H9 (cell line): Measurements from ENCODE around the gene NTNG2. TPM values are rescaled to one million over a fixed set of nuclear protein-coding genes. Genes with fewer than 3 reads are reported as not detected.

Experiments
- DNase-seq: peaks from one replicate; pipeline ENCODE4 v3.0.0-alpha.2; 2017
- H2AFZ ChIP-seq: one replicate; pipeline ENCODE4 v1.6.1; 2013; ENCODE audit warnings: mild to moderate bottlenecking, low read length, control low read depth, moderate library complexity
- H2AK5ac ChIP-seq: 2 replicates; pipeline ENCODE4 v1.6.1; 2013; ENCODE audit warnings: low read length, control low read depth, mixed read lengths; ENCODE audit not compliant: insufficient read length
- H2BK120ac ChIP-seq: one replicate; pipeline ENCODE4 v1.6.1; 2013; ENCODE audit warnings: low read depth, mild to moderate bottlenecking, low read length, control low read depth, inconsistent platforms; ENCODE audit not compliant: poor library complexity, severe bottlenecking
- H2BK12ac ChIP-seq: 2 replicates; pipeline ENCODE4 v1.6.1; 2013; ENCODE audit warnings: low read length, control low read depth, mixed read lengths, low read depth; ENCODE audit not compliant: insufficient read length
- H2BK15ac ChIP-seq: 2 replicates; pipeline ENCODE4 v1.6.1; 2013; ENCODE audit warnings: low read depth, low read length, control low read depth
- H2BK20ac ChIP-seq: one replicate; pipeline ENCODE4 v1.6.1; 2013; ENCODE audit warnings: low read depth, mild to moderate bottlenecking, low read length, control low read depth, inconsistent platforms; ENCODE audit not compliant: poor library complexity, severe bottlenecking
- H2BK5ac ChIP-seq: 2 replicates; pipeline ENCODE4 v1.6.1; 2013; ENCODE audit warnings: low read length, control low read depth, mixed read lengths; ENCODE audit not compliant: insufficient read length
- H3K14ac ChIP-seq: 2 replicates; pipeline ENCODE4 v1.6.1; 2013; ENCODE audit warnings: low read length, control low read depth; ENCODE audit not compliant: insufficient read depth
- H3K18ac ChIP-seq: 2 replicates; pipeline ENCODE4 v1.6.1; 2013; ENCODE audit warnings: low read depth, mild to moderate bottlenecking, mixed read lengths, low read length, control low read depth; ENCODE audit not compliant: insufficient read length
- H3K23ac ChIP-seq: 2 replicates; pipeline ENCODE4 v1.6.1; 2013; ENCODE audit warnings: low read length, control low read depth, mixed read lengths, low read depth; ENCODE audit not compliant: insufficient read length
- H3K23me2 ChIP-seq: 2 replicates; pipeline ENCODE4 v1.6.1; 2013; ENCODE audit warnings: low read depth, mild to moderate bottlenecking, mixed read lengths, low read length, control low read depth; ENCODE audit not compliant: insufficient read length, poor library complexity, severe bottlenecking
- H3K27ac ChIP-seq: 2 replicates; pipeline ENCODE4 v1.5.1; 2013; ENCODE audit warnings: low read length, control low read depth, mixed read lengths, low read depth; ENCODE audit not compliant: insufficient read length
- H3K27me3 ChIP-seq: 2 replicates; pipeline ENCODE4 v1.6.1; 2013; ENCODE audit warnings: low read length, control low read depth, inconsistent platforms; ENCODE audit not compliant: insufficient read depth
- H3K4ac ChIP-seq: 2 replicates; pipeline ENCODE4 v1.6.1; 2013; ENCODE audit warnings: low read depth, mild to moderate bottlenecking, control low read depth, inconsistent platforms, low read length, moderate library complexity
- H3K4me1 ChIP-seq: 2 replicates; pipeline ENCODE4 v1.6.1; 2013; ENCODE audit warnings: low read length, control low read depth, inconsistent platforms; ENCODE audit not compliant: insufficient read depth
- H3K4me2 ChIP-seq: 2 replicates; pipeline ENCODE4 v1.6.1; 2013; ENCODE audit warnings: low read length, control low read depth, mixed read lengths; ENCODE audit not compliant: insufficient read length, insufficient read depth
- H3K56ac ChIP-seq: 2 replicates; pipeline ENCODE4 v1.6.1; 2013; ENCODE audit warnings: low read depth, mild to moderate bottlenecking, mixed read lengths, low read length, control low read depth; ENCODE audit not compliant: insufficient read length
- H3K79me1 ChIP-seq: 2 replicates; pipeline ENCODE4 v1.6.1; 2013; ENCODE audit warnings: low read depth, mild to moderate bottlenecking, moderate library complexity, low read length, control low read depth, inconsistent platforms; ENCODE audit not compliant: insufficient read depth, poor library complexity, severe bottlenecking
- H3K79me2 ChIP-seq: 2 replicates; pipeline ENCODE4 v1.6.1; 2013; ENCODE audit warnings: low read length, control low read depth, inconsistent platforms; ENCODE audit not compliant: insufficient read depth
- H3K9ac ChIP-seq: 2 replicates; pipeline ENCODE4 v1.6.1; 2013; ENCODE audit warnings: low read length, control low read depth, mixed read lengths; ENCODE audit not compliant: insufficient read length; ENCODE audit errors: extremely low read depth
- H3K9me3 ChIP-seq: one replicate; pipeline ENCODE4 v1.6.1; 2013; ENCODE audit warnings: low read depth, low read length, inconsistent platforms; ENCODE audit not compliant: control insufficient read depth
- H3T11ph ChIP-seq: one replicate; pipeline ENCODE4 v1.6.1; 2013; ENCODE audit warnings: mild to moderate bottlenecking, low read length, control low read depth, inconsistent platforms
- H4K20me1 ChIP-seq: one replicate; pipeline ENCODE4 v1.6.1; 2013; ENCODE audit not compliant: control insufficient read depth, insufficient read length, insufficient read depth
- H4K5ac ChIP-seq: 2 replicates; pipeline ENCODE4 v1.6.1; 2013; ENCODE audit warnings: low read depth, mild to moderate bottlenecking, mixed read lengths, low read length, control low read depth; ENCODE audit not compliant: insufficient read length
- H4K8ac ChIP-seq: replicated peaks from 2 replicates; pipeline ENCODE4 v1.6.1; 2013; ENCODE audit warnings: low read length, control low read depth, mixed read lengths, low read depth; ENCODE audit not compliant: insufficient read length
- H4K91ac ChIP-seq: 2 replicates; pipeline ENCODE4 v1.6.1; 2013; ENCODE audit warnings: low read depth, mild to moderate bottlenecking, moderate library complexity, mixed read lengths, low read length, control low read depth; ENCODE audit not compliant: insufficient read length
- H3K27ac Mint-ChIP-seq, 3 experiments: 2 replicates in 2 of 3; 3 replicates in 1 of 3; pipeline ENCODE4 v1.8.0; 2020 to 2021; ENCODE audit warnings: mixed read lengths in 3 of 3, mild to moderate bottlenecking in 1 of 3, moderate library complexity in 1 of 3
- H3K27me3 Mint-ChIP-seq: 2 replicates; pipeline ENCODE4 v1.8.0; 2021; ENCODE audit warnings: low read depth, mild to moderate bottlenecking, moderate library complexity, mixed read lengths
- H3K36me3 Mint-ChIP-seq, 3 experiments: 2 replicates in 2 of 3; 3 replicates in 1 of 3; pipeline ENCODE4 v1.8.0; 2020 to 2021; ENCODE audit warnings: low read depth in 3 of 3, mixed read lengths in 3 of 3; ENCODE audit not compliant: insufficient read depth in 1 of 3
- H3K4me1 Mint-ChIP-seq, 2 experiments: 2 replicates each; pipeline ENCODE4 v1.8.0; 2020; ENCODE audit warnings: mixed read lengths in 2 of 2
- H3K4me3 Mint-ChIP-seq, 2 experiments: 2 replicates in 1 of 2; 3 replicates in 1 of 2; pipeline ENCODE4 v1.8.0; 2020 to 2021; ENCODE audit warnings: mild to moderate bottlenecking in 2 of 2, mixed read lengths in 2 of 2, moderate library complexity in 1 of 2
- H3K9me3 Mint-ChIP-seq, 2 experiments: 2 replicates in 1 of 2; 3 replicates in 1 of 2; pipeline ENCODE4 v1.8.0; 2020; ENCODE audit warnings: mild to moderate bottlenecking in 2 of 2, mixed read lengths in 2 of 2, moderate library complexity in 1 of 2
- CTCF ChIP-seq: fragments of 200-600 bp; sonication (generic); conservative IDR thresholded peaks from 3 replicates; pipeline ENCODE4 v1.8.0; 2021; ENCODE audit warnings: antibody characterized with exemption, mild to moderate bottlenecking
- WGBS: extraction: QIAGEN DNeasy Blood & Tissue Kit; methylation state at CpG from one replicate; pipeline ENCODE4 v1.1.7; 2013; ENCODE audit warnings: missing lambda C conversion rate, low lambda C conversion rate, mixed read lengths; ENCODE audit not compliant: insufficient read length; ENCODE audit errors: extremely low coverage; 5-methylcytosine and 5-hydroxymethylcytosine counted together
- total RNA-seq: library from RNA; stranded (reverse); gene quantifications from 2 replicates; pipeline ENCODE4 v1.2.1, GENCODE V29; 2021

Gene NTNG2
- total RNA-seq, 1 experiment from 2014 or later, result 0.52 TPM

- Mint-ChIP-seq H3K4me1 (no peaks in the 10 kb centered on the region), H3K27ac (no peak overlapping the region; a peak in 1 of 7 replicates), H3K27me3 (no peaks in the 10 kb centered on the region), H3K4me3 (no peak overlapping the region), H3K36me3 (peaks cover 17 to 81% (median 54%) of the 10 kb centered on the region in 3 experiments; a peak in 6 of 7 replicates), H3K9me3 (no peaks in the 10 kb centered on the region)
- H3K14ac ChIP-seq, result no peak overlapping the region
- H3K4ac ChIP-seq, result no peak overlapping the region
- no peaks in the 10 kb centered on the region for H3K79me2 ChIP-seq
- no peak overlapping the region for H4K5ac ChIP-seq
- H3K9ac ChIP-seq, result no peak overlapping the region
- H3K79me1 ChIP-seq, result no peaks in the 10 kb centered on the region
- H3K9me3 ChIP-seq, result no peaks in the 10 kb centered on the region
- H2BK5ac ChIP-seq, result no peak overlapping the region
- H3T11ph ChIP-seq, result no peak overlapping the region
- no peak overlapping the region for H2BK15ac ChIP-seq
- no peaks in the 10 kb centered on the region for H4K20me1 ChIP-seq
- no peaks in the 10 kb centered on the region for H3K23me2 ChIP-seq
- no peaks in the 10 kb centered on the region for H3K27me3 ChIP-seq
- H3K4me2 ChIP-seq, result no peak overlapping the region
- H2AFZ ChIP-seq, result no peak overlapping the region
- H3K56ac ChIP-seq, result no peak overlapping the region
- no peak overlapping the region for H2BK120ac ChIP-seq
- H2AK5ac ChIP-seq, result no peak overlapping the region
- H2BK20ac ChIP-seq, result no peak overlapping the region
- no peak overlapping the region for H3K23ac ChIP-seq
- H3K18ac ChIP-seq, result no peak overlapping the region
- DNase-seq, result no peak
- H4K91ac ChIP-seq, result no peak overlapping the region
- TF ChIP-seq CTCF, result no peak
- no peaks in the 10 kb centered on the region for H3K4me1 ChIP-seq
- no peak overlapping the region for H2BK12ac ChIP-seq
- H3K27ac ChIP-seq, result no peak overlapping the region
- no CpG with 5 or more reads among the region's 3 CpGs for WGBS
- H4K8ac ChIP-seq, result no peak overlapping the region
These were observed 105.8 kb downstream of the NTNG2 start for GRCh38 chr9:132267660-132268059.
